ENCODE measurements around the gene ZNF423. TPM values are rescaled to one million over a fixed set of nuclear protein-coding genes. Genes with fewer than 3 reads are reported as not detected.

Gene ZNF423
- total RNA-seq, 1 donor from 2014 or later = 4.7 TPM

DNA sequence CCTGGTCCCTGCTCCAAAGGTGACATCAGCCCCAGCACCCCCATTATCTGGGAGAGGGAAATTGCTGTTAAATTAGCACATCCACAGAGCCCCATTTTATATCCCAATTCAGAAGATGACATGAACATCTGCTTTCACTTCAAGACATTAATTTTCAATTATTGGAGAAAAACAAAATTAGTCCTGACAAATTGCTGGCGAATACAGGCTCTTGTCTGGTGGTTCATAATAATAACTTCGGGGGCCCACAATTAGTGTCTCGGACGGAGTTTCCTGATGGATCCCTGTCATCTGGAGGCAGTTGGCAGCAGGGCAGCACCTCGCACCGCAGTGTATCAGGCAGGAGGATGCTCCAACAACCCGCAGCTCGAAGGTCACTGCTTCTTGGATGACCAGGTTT lies 7.4 kb downstream of the ZNF423 start:
- no peak for DNase-seq

- DNase-seq = no peak
These were observed 9.1 kb downstream of the ZNF423 start for GRCh38 chr16:49846800-49847199.

GRCh38 chr16:49844359-49844758 lies 11.6 kb downstream of the ZNF423 start:
- no peak for DNase-seq

DNA sequence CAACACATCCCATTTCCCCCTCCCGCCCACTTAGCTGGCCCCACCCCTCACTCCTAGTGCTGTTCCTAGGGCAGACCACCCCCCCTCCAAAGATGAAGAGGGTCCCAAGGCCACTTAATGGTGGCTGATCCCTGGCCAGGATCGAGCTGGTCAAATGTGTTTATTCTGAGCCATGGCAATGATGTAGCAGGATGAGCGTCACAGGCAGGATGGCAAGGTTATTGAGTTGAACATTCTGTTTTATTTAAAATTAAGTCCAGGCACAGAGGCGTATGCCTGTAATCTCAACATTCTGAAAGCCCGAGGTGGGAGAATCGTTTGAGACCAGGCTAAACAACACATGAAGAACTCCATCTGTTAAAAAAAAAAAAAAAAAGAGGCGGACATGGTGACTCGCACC lies 12.2 kb downstream of the ZNF423 start:
- no peak for DNase-seq

GRCh38 chr16:49842972-49843371 lies 12.9 kb downstream of the ZNF423 start:
- DNase-seq = no peak

- no peak for DNase-seq
These were observed 16.7 kb downstream of the ZNF423 start for GRCh38 chr16:49839017-49839825.

- DNase-seq = no peak
These were observed 17.4 kb downstream of the ZNF423 start for GRCh38 chr16:49838441-49839016.

GRCh38 chr16:49837688-49838410 lies 18.1 kb downstream of the ZNF423 start:
- no peak for DNase-seq

- no peak for DNase-seq
These were observed 19.2 kb downstream of the ZNF423 start for GRCh38 chr16:49836668-49837067.

DNA sequence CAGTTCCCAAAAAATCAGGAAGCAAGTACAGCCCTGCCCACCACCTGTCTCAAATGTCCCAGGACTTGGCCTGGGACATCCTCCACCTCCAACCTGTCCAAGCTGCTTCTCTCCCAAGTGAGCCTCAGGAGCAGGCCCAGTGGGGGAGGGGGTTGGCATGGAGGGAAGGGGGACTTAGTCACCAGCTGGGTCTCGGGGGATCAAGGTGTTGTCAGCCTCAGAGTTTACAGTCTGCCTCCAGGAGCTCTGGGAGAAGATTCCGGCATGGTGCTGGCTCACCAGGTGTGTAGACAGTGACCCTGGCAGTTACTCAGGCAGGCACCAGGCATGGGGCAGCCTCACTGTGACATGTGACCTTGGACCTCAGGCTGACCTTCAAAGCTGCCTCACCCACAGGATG lies 19.7 kb downstream of the ZNF423 start:
- no peak for DNase-seq

- DNase-seq = no peak
These were observed 20.6 kb downstream of the ZNF423 start for GRCh38 chr16:49835161-49835777.

DNA sequence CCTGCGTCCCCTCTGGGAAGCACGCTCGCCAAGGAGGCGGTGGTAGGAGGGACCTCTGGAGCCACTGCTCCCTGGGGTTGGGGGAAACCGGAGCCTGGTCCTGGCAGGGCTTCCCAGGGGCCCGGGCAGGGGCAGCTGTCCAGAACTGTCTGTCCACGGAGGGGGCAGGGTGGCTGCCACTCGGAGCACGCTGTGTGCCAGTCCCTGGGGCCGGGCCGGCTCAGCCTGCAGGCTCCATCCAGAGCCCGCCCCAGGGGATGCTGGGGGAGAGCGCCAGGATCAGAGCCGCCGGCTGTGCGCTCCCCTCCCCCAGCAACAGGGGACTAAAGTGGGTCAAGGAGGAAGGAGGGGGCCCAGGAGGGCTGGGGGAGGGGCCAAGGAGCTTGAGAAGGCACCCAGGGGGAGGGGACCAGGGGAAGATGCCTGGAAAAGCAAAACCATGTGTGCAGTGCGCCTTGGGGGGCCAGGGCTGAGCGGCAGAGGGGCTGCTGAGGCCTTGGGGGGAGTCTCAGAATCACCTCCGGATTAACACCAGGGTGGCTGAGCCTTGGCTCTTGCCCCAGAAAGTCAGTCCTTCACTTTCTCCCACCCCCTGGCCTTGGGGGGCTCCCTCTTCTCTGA lies 21.3 kb downstream of the ZNF423 start:
- no peak for DNase-seq

GRCh38 chr16:49833796-49834530 lies 21.9 kb downstream of the ZNF423 start:
- DNase-seq = no peak

- no peak for DNase-seq
These were observed 22.8 kb downstream of the ZNF423 start for GRCh38 chr16:49833085-49833484.

GRCh38 chr16:49832177-49832576 lies 23.7 kb downstream of the ZNF423 start:
- DNase-seq = no peak

DNA sequence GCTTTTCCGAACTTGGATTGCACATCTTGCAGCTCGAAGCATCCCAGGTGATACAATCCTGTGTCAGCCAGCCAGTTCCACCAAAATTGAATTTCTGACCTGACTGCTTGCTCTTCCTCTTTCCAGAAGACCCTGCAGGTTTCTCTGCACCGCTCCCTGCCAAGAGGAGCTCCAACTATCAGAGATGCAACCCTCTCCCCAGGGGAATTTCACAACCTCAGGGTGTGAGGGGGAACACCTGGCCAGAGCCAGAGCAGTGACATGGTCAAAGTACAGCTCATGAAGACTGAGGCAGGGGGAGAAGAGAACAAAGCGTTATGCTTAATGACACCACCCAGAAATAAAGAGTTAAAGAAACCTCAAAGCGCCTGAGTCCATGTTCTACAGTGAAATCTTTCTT lies 25.0 kb downstream of the ZNF423 start:
- DNase-seq = no peak

- no peak for DNase-seq
These were observed 27.2 kb downstream of the ZNF423 start for GRCh38 chr16:49828533-49829267.

DNA sequence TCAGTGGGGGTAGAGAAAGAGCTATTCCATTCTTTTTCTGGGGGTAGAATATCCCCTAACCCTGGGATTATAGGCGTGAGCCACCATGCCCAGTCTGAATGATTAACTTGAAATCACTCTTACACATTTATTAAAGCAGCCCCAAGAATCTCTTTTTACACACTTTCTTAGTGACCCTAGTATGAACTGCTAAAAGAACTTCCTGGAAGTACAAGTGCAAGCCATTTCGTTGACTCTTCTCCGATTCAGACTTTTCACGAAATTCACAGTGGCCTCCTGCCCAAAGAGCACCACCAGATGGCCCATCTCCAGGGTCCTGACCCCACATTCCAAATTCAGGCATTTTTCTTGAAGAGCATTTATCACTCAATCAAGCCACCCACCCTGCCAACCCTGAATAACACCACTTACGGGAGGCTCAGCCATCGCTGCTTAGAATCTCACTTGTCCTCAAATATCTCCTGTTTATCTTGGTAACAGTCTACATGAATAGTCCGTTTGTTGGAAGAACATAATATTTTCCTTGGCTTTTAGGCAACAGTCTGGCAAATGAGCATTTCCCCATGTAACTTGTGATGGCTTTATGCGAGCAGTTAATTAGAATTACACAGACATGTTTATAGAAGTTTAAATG lies 28.0 kb downstream of the ZNF423 start:
- no peak for DNase-seq

DNA sequence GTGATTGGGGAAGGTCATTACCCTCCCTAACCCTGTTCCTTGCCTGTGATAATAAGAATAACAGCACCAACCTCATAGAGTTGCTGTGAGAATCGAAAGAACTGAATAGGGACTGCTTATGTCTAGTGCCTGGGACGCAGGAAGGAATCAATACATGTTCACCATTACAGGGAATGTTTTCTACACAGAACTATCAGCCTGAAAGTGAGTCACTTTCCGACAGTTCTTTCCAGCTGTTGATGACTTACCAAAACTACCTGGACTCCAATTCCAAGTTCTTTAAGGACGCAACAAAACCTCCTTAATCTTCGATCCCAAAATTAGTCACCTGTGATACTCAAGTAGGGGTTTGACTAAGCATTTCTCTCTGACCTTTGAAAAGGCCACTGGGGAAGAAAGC lies 29.4 kb downstream of the ZNF423 start:
- no peak for DNase-seq

- no peak for DNase-seq
These were observed 30.9 kb downstream of the ZNF423 start for GRCh38 chr16:49825041-49825440.

DNA sequence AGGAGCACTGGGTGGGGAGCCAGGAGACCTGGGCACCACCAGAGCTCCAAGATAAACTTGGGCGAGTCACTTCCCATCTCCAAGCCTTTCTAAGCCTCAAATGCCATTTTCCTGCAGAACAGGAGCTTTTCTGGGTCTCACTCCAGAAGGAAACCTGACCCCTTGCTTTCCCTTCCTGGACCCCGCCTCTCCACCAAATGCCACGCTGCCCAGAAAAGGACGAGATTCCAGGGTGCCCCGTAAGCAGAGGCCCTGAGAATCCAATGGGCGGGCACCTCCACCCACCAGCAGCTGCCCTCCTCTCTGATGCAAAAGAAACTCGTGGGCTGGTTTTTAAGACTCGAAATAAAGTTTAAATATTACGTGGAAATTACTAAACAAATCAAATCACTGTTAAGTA lies 31.3 kb downstream of the ZNF423 start:
- DNase-seq = no peak

Data from occipital lobe (tissue), 2 donors.